ENCODE data around the gene GNB3.

Gene GNB3

GRCh38 chr12:6827982-6828780 is 12.5 kb upstream of the GNB3 start, which contains the start of gene P3H3:
Gene P3H3 (plus strand): TSS chr12:6828407. CDS start chr12:6828441, 34 bp downstream.
- peak; percentile 63 for DNase-seq
- Mint-ChIP-seq H3K9me3 (no peaks in the 10 kb centered on the region), H3K4me1 (ENCODE audit: low read depth) (peaks cover 23% of the 10 kb centered on the region), H3K27ac (peak within 1 kb of the TSS; percentile 57), H3K4me3 (peak within 1 kb of the TSS; percentile 78), H3K27me3 (peaks cover 63% of the 10 kb centered on the region), H3K36me3 (ENCODE audit: low read depth) (no peaks in the 10 kb centered on the region)

DNA sequence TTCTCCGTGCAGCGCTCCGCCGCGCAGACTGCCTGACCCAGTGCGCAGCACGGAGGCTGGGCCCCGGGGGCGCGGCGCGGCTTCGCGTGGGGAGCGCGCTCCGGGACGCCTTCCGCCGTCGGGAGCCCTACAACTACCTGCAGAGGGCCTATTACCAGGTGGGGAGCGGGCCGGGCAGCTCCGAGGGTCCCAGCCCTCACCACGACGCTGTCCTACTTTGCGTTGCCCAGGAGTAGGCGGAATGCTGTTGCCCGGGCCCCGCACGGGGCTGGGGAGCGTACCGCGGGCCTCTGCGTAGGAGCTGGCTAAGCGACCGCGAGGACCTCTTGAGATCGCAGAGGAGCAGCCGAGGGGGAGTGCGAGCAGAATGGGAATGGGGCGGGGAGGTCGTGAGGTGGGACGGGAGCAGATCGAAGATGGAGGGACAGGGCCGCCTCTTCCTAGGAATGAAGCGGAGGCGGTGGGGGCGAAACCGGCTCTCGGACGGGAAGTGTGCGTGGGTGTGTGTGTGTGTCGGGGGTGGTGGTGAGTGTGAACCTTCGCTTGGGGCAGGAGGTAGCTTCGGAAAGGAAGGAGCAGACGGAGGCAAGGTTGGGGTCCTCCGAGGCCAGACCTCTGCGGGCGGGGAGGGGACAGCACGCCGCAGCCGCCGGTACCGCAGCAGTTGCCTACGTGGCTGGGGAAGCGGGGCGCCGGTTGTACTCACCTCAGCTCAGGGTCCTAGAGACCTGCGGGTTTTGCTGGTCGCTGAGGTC is 11.8 kb upstream of the GNB3 start:
- H3K4me3 Mint-ChIP-seq: peak overlapping the region; percentile 78
- peaks cover 56% of the 10 kb centered on the region for H3K27me3 Mint-ChIP-seq
- peaks cover 23% of the 10 kb centered on the region for H3K4me1 Mint-ChIP-seq (ENCODE audit: low read depth)
- H3K36me3 Mint-ChIP-seq (ENCODE audit: low read depth): no peaks in the 10 kb centered on the region
- peak overlapping the region; percentile 57 for H3K27ac Mint-ChIP-seq
- H3K9me3 Mint-ChIP-seq: no peaks in the 10 kb centered on the region
- peak; percentile 73 for DNase-seq

DNA sequence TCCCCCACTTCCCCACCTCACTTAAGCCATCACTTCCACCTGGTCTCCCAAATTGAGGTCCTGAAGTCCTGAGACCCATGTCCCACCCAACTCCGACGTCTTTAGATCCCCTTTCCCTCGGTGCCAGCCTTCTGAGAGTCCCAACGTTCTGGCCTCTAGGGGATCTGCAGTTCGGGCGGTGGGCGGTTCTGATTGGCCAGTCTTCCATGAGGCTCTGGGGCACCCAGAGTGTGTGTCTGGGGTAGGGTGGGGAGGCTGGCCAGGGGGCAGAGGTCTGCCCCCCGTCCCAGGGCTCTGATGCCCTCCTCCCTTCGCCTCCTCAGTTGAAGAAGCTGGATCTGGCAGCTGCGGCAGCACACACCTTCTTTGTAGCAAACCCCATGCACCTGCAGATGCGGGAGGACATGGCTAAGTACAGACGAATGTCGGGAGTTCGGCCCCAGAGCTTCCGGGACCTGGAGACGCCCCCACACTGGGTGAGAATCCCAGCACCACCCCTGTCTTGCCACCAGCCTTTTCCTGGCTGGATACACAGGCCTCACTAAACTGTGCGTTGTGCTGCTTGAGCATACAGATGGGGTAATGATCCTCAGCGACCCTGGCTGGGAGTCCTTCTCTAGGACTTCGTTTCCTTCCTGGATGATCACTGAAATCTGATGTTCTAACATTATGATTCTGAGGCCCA is 11.0 kb upstream of the GNB3 start:
- Mint-ChIP-seq H3K27me3 (peaks cover 51% of the 10 kb centered on the region), H3K4me3 (peak overlapping the region; percentile 78), H3K36me3 (ENCODE audit: low read depth) (no peaks in the 10 kb centered on the region), H3K4me1 (ENCODE audit: low read depth) (peaks cover 27% of the 10 kb centered on the region), H3K27ac (no peak overlapping the region), H3K9me3 (no peaks in the 10 kb centered on the region)
- no peak for DNase-seq

DNA sequence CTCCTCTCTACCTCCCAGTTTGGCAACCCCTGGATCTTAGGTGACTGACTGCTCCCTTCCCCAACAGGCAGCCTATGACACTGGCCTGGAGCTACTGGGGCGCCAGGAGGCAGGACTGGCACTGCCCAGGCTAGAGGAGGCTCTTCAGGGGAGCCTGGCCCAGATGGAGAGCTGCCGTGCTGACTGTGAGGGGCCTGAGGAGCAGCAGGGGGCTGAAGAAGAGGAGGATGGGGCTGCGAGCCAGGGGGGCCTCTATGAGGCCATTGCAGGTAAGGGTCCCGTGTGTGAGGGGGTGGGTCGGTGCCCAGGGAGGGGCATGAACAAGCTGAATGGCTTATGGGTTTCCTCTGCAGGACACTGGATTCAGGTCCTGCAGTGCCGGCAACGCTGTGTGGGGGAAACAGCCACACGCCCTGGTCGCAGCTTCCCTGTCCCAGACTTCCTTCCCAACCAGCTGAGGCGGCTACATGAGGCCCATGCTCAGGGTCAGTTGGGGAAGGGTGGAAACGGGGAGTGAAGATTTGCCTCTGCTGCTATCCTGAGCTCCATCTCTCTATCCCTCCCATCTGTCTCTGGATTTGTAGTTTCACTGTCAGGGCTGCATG is 10.3 kb upstream of the GNB3 start:
- no peaks in the 10 kb centered on the region for H3K9me3 Mint-ChIP-seq
- no peak overlapping the region for H3K4me3 Mint-ChIP-seq
- H3K36me3 Mint-ChIP-seq (ENCODE audit: low read depth): no peaks in the 10 kb centered on the region
- no peak overlapping the region for H3K27ac Mint-ChIP-seq
- DNase-seq: no peak
- H3K27me3 Mint-ChIP-seq: peaks cover 44% of the 10 kb centered on the region
- peaks cover 27% of the 10 kb centered on the region for H3K4me1 Mint-ChIP-seq (ENCODE audit: low read depth)

GRCh38 chr12:6830999-6831398 is 9.7 kb upstream of the GNB3 start:
- no peaks in the 10 kb centered on the region for H3K9me3 Mint-ChIP-seq
- peaks cover 27% of the 10 kb centered on the region for H3K4me1 Mint-ChIP-seq (ENCODE audit: low read depth)
- no peak for DNase-seq
- no peak overlapping the region for H3K27ac Mint-ChIP-seq
- H3K27me3 Mint-ChIP-seq: peaks cover 40% of the 10 kb centered on the region
- H3K36me3 Mint-ChIP-seq (ENCODE audit: low read depth): no peaks in the 10 kb centered on the region
- no peak overlapping the region for H3K4me3 Mint-ChIP-seq

DNA sequence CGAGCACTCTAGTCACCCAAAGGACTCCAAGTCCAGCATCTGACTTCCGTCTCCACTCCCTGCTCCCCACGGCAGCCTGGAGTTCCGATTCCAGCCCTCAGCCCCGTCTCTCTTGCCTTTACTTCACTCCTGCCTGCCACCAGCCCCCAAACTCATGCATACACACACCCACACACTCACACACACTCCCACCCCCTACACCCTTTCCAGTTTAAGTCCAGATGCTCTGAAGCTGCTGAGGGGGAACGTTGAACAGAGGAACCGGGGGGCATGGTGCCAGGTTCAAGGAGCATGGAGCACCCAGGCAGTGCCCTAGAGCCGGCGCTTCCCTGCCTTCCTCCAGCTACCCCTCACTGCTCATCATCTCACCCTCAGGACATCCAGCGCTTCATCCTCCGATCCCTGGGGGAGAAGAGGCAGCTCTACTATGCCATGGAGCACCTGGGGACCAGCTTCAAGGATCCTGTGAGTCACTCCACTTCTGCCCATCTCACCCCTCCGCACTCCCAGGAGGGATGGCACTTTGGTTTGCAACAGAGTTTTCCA is 9.2 kb upstream of the GNB3 start:
- Mint-ChIP-seq H3K27ac (no peak overlapping the region), H3K27me3 (peaks cover 35% of the 10 kb centered on the region), H3K36me3 (ENCODE audit: low read depth) (no peaks in the 10 kb centered on the region)

GRCh38 chr12:6832125-6832524 is 8.6 kb upstream of the GNB3 start:
- H3K4me3 Mint-ChIP-seq: no peak overlapping the region
- H3K9me3 Mint-ChIP-seq: no peaks in the 10 kb centered on the region
- H3K4me1 Mint-ChIP-seq (ENCODE audit: low read depth): peaks cover 27% of the 10 kb centered on the region
- no peak overlapping the region for H3K27ac Mint-ChIP-seq
- peaks cover 28% of the 10 kb centered on the region for H3K27me3 Mint-ChIP-seq
- H3K36me3 Mint-ChIP-seq (ENCODE audit: low read depth): no peaks in the 10 kb centered on the region
- no peak for DNase-seq

More for the DNA sequence above, 9.2 kb upstream of the GNB3 start:
- DNase-seq: no peak
- H3K4me1 Mint-ChIP-seq (ENCODE audit: low read depth): peaks cover 27% of the 10 kb centered on the region
- no peak overlapping the region for H3K4me3 Mint-ChIP-seq
- no peaks in the 10 kb centered on the region for H3K9me3 Mint-ChIP-seq

- DNase-seq: no peak
- Mint-ChIP-seq H3K9me3 (no peaks in the 10 kb centered on the region), H3K27ac (no peak overlapping the region), H3K36me3 (ENCODE audit: low read depth) (no peaks in the 10 kb centered on the region), H3K4me3 (no peak overlapping the region), H3K27me3 (peaks cover 20% of the 10 kb centered on the region), H3K4me1 (ENCODE audit: low read depth) (peaks cover 19% of the 10 kb centered on the region)
Measured at GRCh38 chr12:6833189-6833890, 7.4 kb upstream of the GNB3 start.

GRCh38 chr12:6834254-6834653 is 6.5 kb upstream of the GNB3 start:
- Mint-ChIP-seq H3K27me3 (peaks cover 15% of the 10 kb centered on the region), H3K36me3 (ENCODE audit: low read depth) (no peaks in the 10 kb centered on the region), H3K27ac (no peak overlapping the region), H3K9me3 (no peaks in the 10 kb centered on the region), H3K4me3 (no peak overlapping the region), H3K4me1 (ENCODE audit: low read depth) (peaks cover 14% of the 10 kb centered on the region)
- no peak for DNase-seq

DNA sequence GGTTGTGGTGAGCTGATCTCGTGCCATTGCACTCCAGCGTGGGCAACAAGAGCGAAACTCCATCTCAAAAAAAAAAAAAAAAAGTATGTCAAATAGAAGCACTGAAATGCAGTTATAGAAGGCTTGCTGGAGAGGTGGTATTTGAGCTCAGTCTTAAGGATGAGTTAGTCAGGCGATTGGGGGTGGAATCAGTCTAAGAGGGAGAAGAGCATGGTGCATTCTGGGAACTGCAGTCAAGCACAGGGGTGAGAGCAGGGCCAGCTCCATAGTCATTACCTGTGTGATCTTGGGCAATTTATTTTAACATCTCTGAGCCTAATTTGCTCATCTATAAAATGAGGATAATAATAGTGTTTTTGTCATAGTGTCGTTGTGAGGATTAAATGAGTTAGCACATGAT is 5.9 kb upstream of the GNB3 start:
- Mint-ChIP-seq H3K36me3 (ENCODE audit: low read depth) (no peaks in the 10 kb centered on the region), H3K4me3 (no peak overlapping the region), H3K9me3 (no peaks in the 10 kb centered on the region), H3K27ac (no peak overlapping the region), H3K4me1 (ENCODE audit: low read depth) (peaks cover 9% of the 10 kb centered on the region), H3K27me3 (peaks cover 10% of the 10 kb centered on the region)
- DNase-seq: no peak

DNA sequence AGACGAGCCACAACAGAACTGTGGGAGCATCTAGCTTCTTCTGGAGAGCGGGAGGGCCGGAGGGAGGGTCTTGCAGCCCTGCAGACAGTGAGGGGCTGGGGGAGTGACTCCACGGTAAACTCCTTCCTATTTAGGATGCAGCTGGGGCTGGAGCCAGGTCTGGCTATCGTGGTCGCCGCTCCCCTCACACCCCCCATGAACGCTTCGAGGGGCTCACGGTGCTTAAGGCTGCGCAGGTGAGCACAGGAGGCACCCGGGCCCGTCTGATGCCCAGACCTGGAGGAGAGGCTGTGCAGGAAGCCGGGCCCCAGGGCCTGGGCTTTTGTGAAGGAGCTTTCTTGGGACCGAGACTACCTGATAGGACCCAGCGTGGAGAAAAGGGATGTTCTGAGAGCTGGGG is 3.9 kb upstream of the GNB3 start:
- Mint-ChIP-seq H3K36me3 (ENCODE audit: low read depth) (no peaks in the 10 kb centered on the region), H3K27ac (no peak overlapping the region), H3K9me3 (no peaks in the 10 kb centered on the region), H3K27me3 (no peaks in the 10 kb centered on the region), H3K4me1 (ENCODE audit: low read depth) (peaks cover 9% of the 10 kb centered on the region), H3K4me3 (no peak overlapping the region)
- DNase-seq: no peak

DNA sequence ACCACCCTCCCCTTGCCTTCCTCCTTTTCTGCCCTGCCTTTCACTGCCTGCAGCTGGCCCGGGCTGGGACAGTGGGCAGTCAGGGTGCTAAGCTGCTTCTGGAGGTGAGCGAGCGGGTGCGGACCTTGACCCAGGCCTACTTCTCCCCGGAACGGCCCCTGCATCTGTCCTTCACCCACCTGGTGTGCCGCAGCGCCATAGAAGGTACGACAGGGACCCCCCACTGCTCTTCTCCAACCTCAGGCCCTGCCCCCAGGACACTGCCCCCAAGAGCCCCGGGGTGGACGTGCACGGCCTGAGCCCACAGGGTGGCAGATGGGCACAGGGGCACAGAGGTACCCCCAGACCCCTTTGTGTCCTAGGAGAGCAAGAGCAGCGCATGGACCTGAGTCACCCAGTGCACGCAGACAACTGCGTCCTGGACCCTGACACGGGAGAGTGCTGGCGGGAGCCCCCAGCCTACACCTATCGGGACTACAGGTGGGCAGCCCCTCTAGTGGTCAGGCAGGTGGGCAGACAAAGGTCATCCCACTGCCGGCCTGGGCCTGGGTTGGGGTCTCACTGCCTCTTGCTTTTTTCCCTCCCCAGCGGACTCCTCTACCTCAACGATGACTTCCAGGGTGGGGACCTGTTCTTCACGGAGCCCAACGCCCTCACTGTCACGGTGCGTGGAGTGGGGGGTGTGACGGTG is 3.2 kb upstream of the GNB3 start:
- Mint-ChIP-seq H3K27me3 (no peaks in the 10 kb centered on the region), H3K36me3 (ENCODE audit: low read depth) (no peaks in the 10 kb centered on the region), H3K4me1 (ENCODE audit: low read depth) (peaks cover 9% of the 10 kb centered on the region), H3K27ac (no peak overlapping the region), H3K4me3 (no peak overlapping the region), H3K9me3 (no peaks in the 10 kb centered on the region)
- DNase-seq: no peak

DNA sequence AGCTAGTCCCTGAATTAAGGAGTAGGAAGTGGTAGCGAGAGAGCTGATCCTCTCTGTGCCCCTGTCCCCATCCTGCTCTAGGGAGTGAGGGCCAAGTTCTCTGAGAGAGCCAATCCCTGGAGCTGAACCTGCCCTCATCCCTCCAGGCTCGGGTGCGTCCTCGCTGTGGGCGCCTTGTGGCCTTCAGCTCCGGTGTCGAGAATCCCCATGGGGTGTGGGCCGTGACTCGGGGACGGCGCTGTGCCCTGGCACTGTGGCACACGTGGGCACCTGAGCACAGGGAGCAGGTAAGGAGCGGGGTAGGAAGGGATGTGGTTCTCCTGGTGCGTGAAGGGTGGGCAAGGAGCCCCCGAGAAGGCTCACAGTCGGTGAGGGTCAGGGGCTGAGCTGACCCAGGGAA is 1.9 kb upstream of the GNB3 start:
- no peaks in the 10 kb centered on the region for H3K9me3 Mint-ChIP-seq
- DNase-seq: no peak
- no peaks in the 10 kb centered on the region for H3K27me3 Mint-ChIP-seq
- no peak overlapping the region for H3K27ac Mint-ChIP-seq
- no peaks in the 10 kb centered on the region for H3K36me3 Mint-ChIP-seq (ENCODE audit: low read depth)
- no peak overlapping the region for H3K4me3 Mint-ChIP-seq
- H3K4me1 Mint-ChIP-seq (ENCODE audit: low read depth): peaks cover 9% of the 10 kb centered on the region
